Trophoblast cell (in vitro differentiated cells and primary cell): ENCODE data around the gene FRMD5.

Experiments used
- DNase-seq, 2 donors: peaks; one replicate each; pipeline ENCODE4 v3.0.0-alpha.2; 2016
- H2AFZ ChIP-seq: 2 replicates; pipeline ENCODE4 v1.6.1; 2013; ENCODE audit warnings: low read length, moderate library complexity, mild to moderate bottlenecking; ENCODE audit not compliant: insufficient read depth, poor library complexity
- H2AK5ac ChIP-seq: 2 replicates; pipeline ENCODE4 v1.6.1; 2013; ENCODE audit warnings: mild to moderate bottlenecking, low read length
- H2BK120ac ChIP-seq: 2 replicates; pipeline ENCODE4 v1.6.1; 2013; ENCODE audit warnings: low read length, mild to moderate bottlenecking, moderate library complexity; ENCODE audit not compliant: insufficient read depth, poor library complexity
- H2BK12ac ChIP-seq: 2 replicates; pipeline ENCODE4 v1.6.1; 2013; ENCODE audit warnings: mild to moderate bottlenecking, low read length, moderate library complexity
- H2BK5ac ChIP-seq: 2 replicates; pipeline ENCODE4 v1.6.1; 2013; ENCODE audit warnings: low read length, low read depth, moderate library complexity, mild to moderate bottlenecking; ENCODE audit not compliant: poor library complexity
- H3K14ac ChIP-seq: 2 replicates; pipeline ENCODE4 v1.6.1; 2013; ENCODE audit warnings: mild to moderate bottlenecking, low read length
- H3K18ac ChIP-seq: 2 replicates; pipeline ENCODE4 v1.6.1; 2013; ENCODE audit warnings: mild to moderate bottlenecking, low read length
- H3K23ac ChIP-seq: 2 replicates; pipeline ENCODE4 v1.6.1; 2013; ENCODE audit warnings: low read length
- H3K27ac ChIP-seq: 2 replicates; pipeline ENCODE4 v1.5.1; 2013; ENCODE audit warnings: low read depth, mild to moderate bottlenecking, inconsistent platforms, low read length, moderate library complexity
- H3K27me3 ChIP-seq: 2 replicates; pipeline ENCODE4 v1.6.1; 2013; ENCODE audit warnings: inconsistent platforms, mild to moderate bottlenecking, low read length, moderate library complexity; ENCODE audit not compliant: insufficient read depth
- H3K36me3 ChIP-seq, 2 experiments: 1 replicate in 1 of 2; 2 replicates in 1 of 2; pipeline ENCODE4 v1.6.1; 2013; ENCODE audit warnings: low read length in 2 of 2, mild to moderate bottlenecking in 2 of 2, moderate library complexity in 1 of 2; ENCODE audit not compliant: insufficient read depth in 2 of 2, control insufficient read depth in 1 of 2
- H3K4ac ChIP-seq: 2 replicates; pipeline ENCODE4 v1.6.1; 2013; ENCODE audit warnings: low read depth, mild to moderate bottlenecking, low read length, moderate library complexity
- H3K4me1 ChIP-seq, 2 experiments: 1 replicate in 1 of 2; 2 replicates in 1 of 2; pipeline ENCODE4 v1.6.1; 2013; ENCODE audit warnings: low read length in 2 of 2, mild to moderate bottlenecking in 2 of 2, moderate library complexity in 1 of 2; ENCODE audit not compliant: insufficient read depth in 2 of 2, control insufficient read depth in 1 of 2
- H3K4me2 ChIP-seq: 2 replicates; pipeline ENCODE4 v1.6.1; 2013; ENCODE audit warnings: inconsistent platforms, mild to moderate bottlenecking, low read length, moderate library complexity
- H3K4me3 ChIP-seq: 2 replicates; pipeline ENCODE4 v1.5.1; 2013; ENCODE audit warnings: mild to moderate bottlenecking, low read depth, low read length, inconsistent platforms
- H3K79me1 ChIP-seq: one replicate; pipeline ENCODE4 v1.6.1; 2013; ENCODE audit warnings: low read length
- H3K79me2 ChIP-seq: 2 replicates; pipeline ENCODE4 v1.6.1; 2013; ENCODE audit warnings: low read length, mild to moderate bottlenecking; ENCODE audit not compliant: control insufficient read depth, insufficient read depth, poor library complexity
- H3K9ac ChIP-seq: 2 replicates; pipeline ENCODE4 v1.6.1; 2013; ENCODE audit warnings: mild to moderate bottlenecking, low read length
- H3K9me3 ChIP-seq: 2 replicates; pipeline ENCODE4 v1.6.1; 2013; ENCODE audit warnings: low read depth, mild to moderate bottlenecking, control low read depth, inconsistent platforms, low read length; ENCODE audit not compliant: insufficient read depth
- H4K12ac ChIP-seq: 2 replicates; pipeline ENCODE4 v1.6.1; 2013; ENCODE audit warnings: low read depth, mild to moderate bottlenecking, low read length, moderate library complexity
- H4K8ac ChIP-seq: 2 replicates; pipeline ENCODE4 v1.6.1; 2013; ENCODE audit warnings: low read depth, mild to moderate bottlenecking, low read length, moderate library complexity
- H4K91ac ChIP-seq: one replicate; pipeline ENCODE4 v1.6.1; 2013; ENCODE audit warnings: low read depth, mild to moderate bottlenecking, low read length, moderate library complexity
- WGBS: extraction: QIAGEN DNeasy Blood & Tissue Kit; methylation state at CpG from one replicate; pipeline ENCODE4 v1.1.7; 2013; ENCODE audit warnings: missing lambda C conversion rate; ENCODE audit not compliant: insufficient read length, insufficient coverage; ENCODE audit errors: extremely low coverage; 5-methylcytosine and 5-hydroxymethylcytosine counted together

FRMD5 gene

GRCh38 chr15:43919540-43920253, 275.4 kb downstream of the FRMD5 start:
- H2BK12ac ChIP-seq = no peak overlapping the region
- peaks cover 0 to 3% of the 10 kb centered on the region in 2 experiments for H3K4me1 ChIP-seq
- no peaks in the 10 kb centered on the region for H3K9me3 ChIP-seq
- H3K18ac ChIP-seq = no peak overlapping the region
- H3K4me2 ChIP-seq = no peak overlapping the region
- no peak overlapping the region for H3K4me3 ChIP-seq
- no peak overlapping the region for H3K9ac ChIP-seq
- H2BK5ac ChIP-seq = no peak overlapping the region
- H3K79me1 ChIP-seq = no peaks in the 10 kb centered on the region
- H4K12ac ChIP-seq = no peak overlapping the region
- no CpG with 5 or more reads among the region's 5 CpGs for WGBS
- H3K36me3 ChIP-seq = no peaks in the 10 kb centered on the region
- DNase-seq = no peak
- no peak overlapping the region for H3K23ac ChIP-seq
- H3K14ac ChIP-seq = no peak overlapping the region
- no peak overlapping the region for H4K91ac ChIP-seq
- H3K79me2 ChIP-seq = no peaks in the 10 kb centered on the region
- no peak overlapping the region for H3K4ac ChIP-seq
- H2AK5ac ChIP-seq = no peak overlapping the region
- H2AFZ ChIP-seq = no peak overlapping the region
- no peak overlapping the region for H3K27ac ChIP-seq
- no peaks in the 10 kb centered on the region for H3K27me3 ChIP-seq
- H4K8ac ChIP-seq = no peak overlapping the region
- no peak overlapping the region for H2BK120ac ChIP-seq

- Histone ChIP-seq H3K23ac (no peak overlapping the region), H3K79me2 (no peaks in the 10 kb centered on the region), H2AK5ac (no peak overlapping the region), H3K14ac (no peak overlapping the region), H3K4me1 (peaks cover under 1 to 3% of the 10 kb centered on the region in 2 experiments), H3K9me3 (no peaks in the 10 kb centered on the region), H3K27me3 (no peaks in the 10 kb centered on the region), H4K8ac (no peak overlapping the region), H4K91ac (no peak overlapping the region), H3K4me3 (no peak overlapping the region), H3K4me2 (no peak overlapping the region), H2BK5ac (no peak overlapping the region), H3K79me1 (no peaks in the 10 kb centered on the region), H3K36me3 (no peaks in the 10 kb centered on the region), H3K27ac (no peak overlapping the region), H3K18ac (no peak overlapping the region), H4K12ac (no peak overlapping the region), H2AFZ (no peak overlapping the region), H2BK12ac (no peak overlapping the region), H3K9ac (no peak overlapping the region), H2BK120ac (no peak overlapping the region), H3K4ac (no peak overlapping the region)
- DNase-seq = no peak
- WGBS = no CpG with 5 or more reads among the region's 6 CpGs
Observed at GRCh38 chr15:43918717-43919116, 276.4 kb downstream of the FRMD5 start.

- no peak overlapping the region for H2BK12ac ChIP-seq
Observed at GRCh38 chr15:43916326-43916660, 278.8 kb downstream of the FRMD5 start.

GRCh38 chr15:43915631-43916325, 279.3 kb downstream of the FRMD5 start:
- Histone ChIP-seq H3K4me2 (no peak overlapping the region), H2AFZ (no peak overlapping the region), H3K4ac (no peak overlapping the region), H3K23ac (no peak overlapping the region), H3K9ac (no peak overlapping the region), H3K79me1 (no peaks in the 10 kb centered on the region), H3K18ac (no peak overlapping the region), H3K4me3 (no peak overlapping the region), H2BK120ac (no peak overlapping the region), H3K27ac (no peak overlapping the region), H3K14ac (no peak overlapping the region), H2BK12ac (no peak overlapping the region), H3K4me1 (peaks cover 5 to 6% of the 10 kb centered on the region in 2 experiments), H2AK5ac (no peak overlapping the region), H3K36me3 (no peaks in the 10 kb centered on the region), H4K12ac (no peak overlapping the region), H3K9me3 (no peaks in the 10 kb centered on the region), H3K79me2 (no peaks in the 10 kb centered on the region), H4K8ac (no peak overlapping the region), H3K27me3 (no peaks in the 10 kb centered on the region), H4K91ac (no peak overlapping the region), H2BK5ac (no peak overlapping the region)
- peak; percentile 3 to 36 for DNase-seq
- WGBS = no CpG with 5 or more reads among the region's 5 CpGs

More at GRCh38 chr15:43916326-43916660, 278.8 kb downstream of the FRMD5 start:
- no CpG with 5 or more reads among the region's 4 CpGs for WGBS
- Histone ChIP-seq H3K9me3 (no peaks in the 10 kb centered on the region), H3K4ac (no peak overlapping the region), H3K79me1 (no peaks in the 10 kb centered on the region), H4K8ac (no peak overlapping the region), H2AFZ (no peak overlapping the region), H3K4me2 (no peak overlapping the region), H4K12ac (no peak overlapping the region), H3K27me3 (no peaks in the 10 kb centered on the region), H2BK5ac (no peak overlapping the region), H4K91ac (no peak overlapping the region), H3K23ac (no peak overlapping the region), H3K4me3 (no peak overlapping the region), H2BK120ac (no peak overlapping the region), H3K9ac (no peak overlapping the region), H2AK5ac (no peak overlapping the region), H3K79me2 (no peaks in the 10 kb centered on the region), H3K27ac (no peak overlapping the region), H3K4me1 (peaks cover 5 to 6% of the 10 kb centered on the region in 2 experiments), H3K14ac (no peak overlapping the region), H3K36me3 (no peaks in the 10 kb centered on the region), H3K18ac (no peak overlapping the region)
- DNase-seq = no peak
